Esophagus mucosa (tissue), 1 donor: ENCODE data around the gene NKPD1. TPM values are rescaled to one million over a fixed set of nuclear protein-coding genes. Genes with fewer than 3 reads are reported as not detected.
A peak's percentile ranks its signal among the peaks of the same experiment; 100 is the strongest.
"Not testable (repeated sequence)": the region's sequence is repeated elsewhere in the genome, so short reads cannot be mapped to it uniquely, and the experiment has no call there.

ENCODE experiments used
- ATAC-seq: fragments of 200-7000 bp; cut with Tn5 transposase; one replicate; pipeline ENCODE4 v1.9.1; 2020
- total RNA-seq: library from RNA; stranded (reverse); gene quantifications from one replicate; pipeline ENCODE4 v1.2.4, GENCODE V29; 2023
- donor health status: DM: yes; HTN: yes; CAD: no.

NKPD1 gene
- total RNA-seq, 1 donor from 2014 or later, result 1.00 TPM

DNA sequence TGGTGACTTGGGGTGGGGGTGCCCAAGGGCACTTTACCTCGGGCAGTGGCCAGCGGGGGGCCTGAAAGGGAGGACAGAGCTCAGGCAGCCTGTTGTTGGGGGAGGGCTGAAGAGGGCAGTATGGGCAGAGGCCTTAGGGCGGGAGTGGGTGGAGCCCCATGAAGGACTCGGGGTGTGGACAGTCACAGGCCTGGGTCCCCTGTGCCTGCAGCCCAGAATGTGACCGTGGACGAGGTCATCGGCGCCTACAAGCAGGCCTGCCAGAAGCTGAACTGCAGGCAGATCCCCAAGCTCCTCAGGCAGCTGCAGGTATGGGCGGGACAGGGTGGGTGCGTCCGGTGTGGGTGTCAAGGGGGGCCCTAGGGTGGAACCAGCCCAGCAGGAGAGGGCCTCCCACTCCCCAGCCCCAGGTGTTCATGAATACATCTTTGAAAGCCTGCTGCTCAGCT is 22.5 kb downstream of the NKPD1 start:
- ATAC-seq, result no peak

DNA sequence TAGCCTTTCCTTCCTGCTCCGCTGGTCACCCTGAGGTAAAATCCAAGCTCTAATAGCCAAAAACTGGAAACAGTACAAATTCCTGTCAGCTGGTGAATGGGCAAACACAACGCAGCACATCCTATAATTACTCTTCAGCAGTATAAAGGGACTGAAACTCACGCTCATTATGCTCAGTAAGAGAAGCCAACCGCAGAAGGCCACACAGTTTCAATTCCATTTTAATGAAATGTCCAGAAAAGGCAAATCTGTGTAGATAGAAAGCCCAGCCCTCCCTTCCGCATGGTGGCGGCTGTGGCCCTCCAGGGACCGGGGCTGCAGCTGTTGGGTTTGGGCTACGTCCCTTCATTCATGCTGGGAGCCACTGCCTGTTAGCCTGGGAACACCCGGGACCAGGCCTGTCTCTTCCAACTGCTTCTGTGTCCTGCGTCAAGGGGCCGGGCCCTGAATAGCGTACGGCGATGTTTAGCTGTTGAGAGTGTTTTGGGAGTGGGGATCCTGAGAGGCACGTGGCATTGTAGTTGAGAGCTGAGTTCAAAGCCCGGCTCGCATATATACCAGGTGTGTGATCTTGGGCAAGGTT is 23.5 kb downstream of the NKPD1 start:
- ATAC-seq, result no peak

DNA sequence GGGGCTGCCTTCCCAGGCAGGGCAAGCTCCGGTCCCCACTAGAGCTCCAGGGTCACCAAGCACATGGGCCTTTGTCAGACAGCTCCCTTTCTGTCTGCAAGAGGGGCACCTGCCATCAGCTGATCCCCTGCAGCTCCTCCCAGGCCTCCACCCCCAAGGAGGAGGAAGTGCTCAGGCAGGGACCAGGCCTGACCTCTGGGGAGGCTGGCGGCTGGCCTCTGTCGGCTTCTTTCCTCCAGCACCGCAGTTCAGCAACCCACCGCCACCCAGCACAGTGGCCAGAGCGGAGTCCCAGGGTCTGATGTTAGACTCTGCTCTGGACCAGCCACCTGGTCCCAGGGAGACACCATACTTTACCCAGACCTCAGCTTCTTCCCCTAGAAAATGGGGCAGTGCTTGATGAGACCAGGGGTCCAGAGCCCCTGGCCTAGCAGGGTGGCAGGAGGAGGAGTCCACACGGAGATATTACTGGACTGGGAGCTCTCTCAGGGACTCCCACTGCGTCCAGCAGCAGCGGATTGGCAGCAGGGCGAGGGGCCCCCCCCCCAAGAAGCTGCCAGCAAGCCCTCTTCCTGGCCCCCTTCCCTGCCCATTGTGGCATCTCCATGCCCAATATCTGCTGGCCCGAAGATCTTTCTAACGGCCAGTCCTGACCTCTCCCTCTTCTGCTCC is 24.1 kb downstream of the NKPD1 start:
- no peak for ATAC-seq

DNA sequence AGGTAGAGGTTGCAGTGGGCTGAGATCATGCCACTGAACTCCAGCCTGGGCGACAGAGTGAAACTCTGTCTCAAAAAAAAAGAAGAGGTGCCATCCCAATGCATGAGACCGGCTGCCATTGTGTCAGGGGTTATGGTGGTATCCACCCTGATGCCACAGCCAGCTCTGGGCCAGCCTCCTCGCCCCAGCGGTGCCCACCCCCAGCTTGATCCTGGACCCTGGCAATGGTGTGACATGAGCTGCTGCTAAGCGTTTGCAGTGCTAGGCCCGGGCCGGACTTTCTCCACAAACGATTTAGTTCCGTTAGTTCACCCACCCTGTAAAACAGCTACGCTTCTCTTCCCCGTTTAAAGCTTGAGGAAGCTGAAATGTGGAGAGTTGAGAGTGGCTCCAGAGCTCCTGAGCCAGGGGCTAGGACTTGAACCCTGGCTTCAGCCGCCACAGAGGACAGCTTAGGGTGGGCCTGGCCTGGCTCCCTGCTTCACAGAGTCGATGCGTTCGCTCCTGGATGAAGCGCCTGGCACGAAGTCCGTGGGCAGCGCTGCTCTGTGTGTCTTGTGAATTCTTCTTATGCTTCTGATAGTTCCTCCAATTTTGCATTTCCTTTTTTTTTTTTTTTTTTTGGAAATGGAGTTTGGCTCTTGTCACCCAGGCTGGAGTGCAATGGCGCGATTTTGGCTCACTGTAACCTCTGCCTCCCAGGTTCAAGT is 25.5 kb downstream of the NKPD1 start:
- no peak for ATAC-seq

DNA sequence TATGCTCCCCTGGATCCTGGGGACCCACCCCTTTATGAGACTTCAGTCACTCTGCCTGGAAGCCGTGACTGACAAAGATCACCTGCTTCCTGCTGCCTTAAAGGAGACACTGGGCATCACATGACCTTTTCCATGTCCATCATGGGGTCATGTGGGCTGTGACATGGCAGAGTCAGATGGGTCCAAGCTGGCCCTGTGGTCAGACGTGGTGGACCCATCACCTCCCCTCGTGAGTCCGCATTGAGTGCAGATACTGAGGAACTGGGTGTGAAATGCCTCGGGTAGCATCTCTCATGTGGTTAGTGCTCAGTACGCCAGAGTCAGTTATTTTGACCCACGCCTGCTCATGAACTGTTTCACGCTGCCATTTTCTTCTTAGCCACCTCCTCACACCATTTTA is 27.1 kb downstream of the NKPD1 start:
- ATAC-seq, result no peak

DNA sequence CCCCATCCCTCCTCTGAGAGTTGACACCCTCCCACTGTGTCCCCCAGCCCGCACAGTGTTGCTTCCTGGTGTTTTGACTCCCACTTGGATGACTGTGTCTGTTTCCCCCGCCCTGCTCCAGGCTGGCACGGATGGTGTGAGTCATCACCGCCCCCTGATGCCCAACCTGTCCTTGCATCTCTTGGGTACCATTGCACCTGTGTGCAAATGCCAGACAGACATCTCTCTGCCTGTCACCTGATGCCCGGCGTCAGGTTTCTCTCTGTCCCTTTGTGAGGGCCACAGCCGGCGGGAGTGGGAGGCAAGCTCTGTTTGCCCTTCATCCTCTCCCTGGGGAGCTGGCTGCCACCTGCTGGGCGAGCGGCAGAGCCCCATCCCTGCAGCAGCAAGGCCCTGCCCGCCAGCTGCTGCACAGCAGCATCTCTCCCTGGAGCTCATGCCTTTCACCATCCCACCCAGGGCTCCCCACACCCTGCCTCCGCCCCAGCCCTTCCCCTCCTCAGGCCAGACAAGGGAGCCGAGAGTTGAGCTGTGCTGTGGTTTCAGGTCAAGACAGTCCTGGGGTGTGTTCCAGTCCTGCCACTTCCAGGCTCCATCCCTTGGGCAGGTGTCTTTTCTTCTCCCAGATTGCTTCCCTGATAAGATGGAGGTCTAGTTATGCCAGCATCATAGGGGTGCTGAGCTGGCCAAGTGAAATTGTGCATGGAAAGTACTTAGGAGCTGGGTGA is 29.7 kb downstream of the NKPD1 start:
- ATAC-seq, result peak; percentile 27

DNA sequence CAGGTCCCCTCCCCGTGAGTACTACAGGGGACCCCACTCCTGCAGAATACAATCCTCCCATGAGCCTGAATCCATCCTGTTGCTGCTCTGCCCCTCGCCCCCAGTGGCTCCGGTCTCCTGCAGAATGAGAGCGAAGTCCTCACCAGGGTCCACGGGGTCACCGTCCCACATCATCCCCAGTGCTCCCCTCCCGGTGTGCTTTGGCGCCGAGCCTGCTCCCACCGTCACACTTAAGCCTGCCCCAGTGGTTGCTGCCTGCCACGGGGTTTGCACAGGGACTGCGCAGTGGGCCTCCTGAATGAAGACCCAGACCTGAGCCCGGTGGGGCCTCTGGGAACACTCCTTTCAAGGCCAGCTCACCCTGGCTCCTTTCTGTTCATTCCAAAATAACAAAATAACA is 30.5 kb downstream of the NKPD1 start:
- no peak for ATAC-seq

DNA sequence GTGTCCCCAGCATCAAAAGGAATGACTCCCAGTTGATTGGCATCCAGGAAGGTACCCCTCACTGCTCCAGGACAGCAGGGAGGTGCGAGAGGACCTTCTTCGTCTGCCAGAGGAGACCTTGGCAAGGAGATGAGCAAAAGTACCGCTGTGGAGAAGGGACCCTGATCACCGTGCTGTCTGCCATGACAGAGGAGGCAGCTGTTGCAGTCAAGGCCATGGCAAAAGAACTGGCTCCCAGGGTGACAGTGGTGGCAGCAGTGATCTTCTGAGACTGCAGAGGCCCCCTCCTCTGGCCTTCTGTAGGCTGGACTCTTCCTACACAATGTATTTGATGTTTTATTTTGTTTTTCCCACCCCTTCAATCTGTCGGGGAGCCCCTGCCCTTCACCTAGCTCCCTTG is 32.0 kb downstream of the NKPD1 start:
- ATAC-seq, result no peak

DNA sequence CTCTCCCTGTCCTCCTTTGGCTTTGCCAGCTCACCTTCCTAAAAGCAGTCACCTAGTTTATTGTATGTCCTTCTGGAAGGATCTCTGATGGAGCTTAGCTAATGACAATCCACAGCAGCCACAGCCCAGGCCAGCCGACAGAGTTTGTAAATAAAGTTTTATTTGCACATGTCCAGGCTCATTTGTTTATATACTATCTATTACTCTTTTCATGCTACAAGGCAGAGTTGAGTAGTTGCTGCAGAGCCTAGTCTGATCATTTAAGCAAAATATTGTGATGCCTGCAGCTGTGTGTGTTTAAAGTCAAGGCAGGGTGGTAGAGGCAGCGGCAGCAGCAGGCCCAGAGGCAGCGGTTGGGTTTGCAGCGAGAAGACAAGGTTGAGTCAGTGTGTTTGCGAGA is 32.6 kb downstream of the NKPD1 start:
- no peak for ATAC-seq

DNA sequence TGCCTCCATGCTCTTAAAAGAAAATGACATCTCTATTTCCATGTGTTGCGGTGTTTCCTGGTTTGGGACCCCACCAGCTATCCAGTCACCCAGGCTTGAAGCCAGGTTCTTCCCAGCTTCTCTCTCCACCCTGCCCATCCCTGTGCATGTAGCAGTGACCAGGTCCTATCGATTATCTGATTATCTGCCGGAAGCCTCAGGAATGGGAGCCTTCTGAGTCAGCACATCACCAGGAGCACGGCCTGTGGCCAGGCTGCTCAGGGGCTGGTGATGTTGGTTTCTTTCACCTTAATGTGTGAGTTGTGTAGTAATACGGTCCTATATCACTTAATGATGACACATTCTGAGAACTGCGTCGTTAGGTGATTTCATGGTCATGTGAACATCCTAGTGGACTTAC is 34.1 kb downstream of the NKPD1 start:
- no peak for ATAC-seq

DNA sequence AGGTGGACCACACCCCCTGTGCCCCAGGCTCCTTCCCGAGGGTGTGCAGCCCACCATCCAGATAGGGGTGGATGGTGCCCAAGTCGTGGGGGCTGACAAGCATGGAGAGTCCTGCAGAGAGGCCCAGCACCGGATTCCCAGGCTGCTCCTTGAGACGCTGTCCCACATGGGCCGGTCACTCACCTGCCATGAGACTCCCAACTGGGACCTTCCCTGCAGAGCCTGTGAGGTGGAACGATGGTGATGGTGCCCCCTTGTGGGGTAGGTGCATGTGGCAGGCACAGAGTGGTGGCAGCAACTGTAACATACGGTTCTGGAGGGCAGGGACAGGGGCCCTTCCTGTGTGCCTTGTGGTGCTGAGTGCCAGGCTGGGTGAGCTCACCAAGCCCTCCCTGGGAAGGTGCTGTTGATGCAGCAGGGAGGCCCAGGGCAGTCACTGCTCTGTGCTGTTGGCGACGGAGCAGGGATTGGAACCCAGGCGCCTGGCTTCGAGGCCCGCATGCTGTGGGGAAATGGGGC is 34.7 kb downstream of the NKPD1 start:
- peak; percentile 61 for ATAC-seq

DNA sequence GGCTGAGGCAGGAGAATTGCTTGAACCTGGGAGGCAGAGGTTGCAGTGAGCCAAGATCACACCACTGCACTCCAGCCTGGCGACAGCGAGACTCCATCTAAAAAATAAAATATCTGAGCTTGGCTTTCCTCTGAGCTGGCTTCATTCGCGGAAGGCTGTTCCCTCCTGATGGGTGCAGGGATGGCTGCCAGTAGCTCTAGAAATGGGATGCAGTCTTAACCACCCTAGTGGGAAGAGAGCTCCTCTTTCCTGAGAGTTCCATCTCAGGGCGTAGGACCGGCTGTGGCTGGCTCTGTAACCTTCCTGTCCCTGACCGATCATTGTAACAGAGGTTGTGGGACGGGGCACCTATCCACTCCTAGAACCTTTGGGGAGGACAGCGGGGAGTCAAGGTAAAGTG is 35.4 kb downstream of the NKPD1 start:
- no peak for ATAC-seq

DNA sequence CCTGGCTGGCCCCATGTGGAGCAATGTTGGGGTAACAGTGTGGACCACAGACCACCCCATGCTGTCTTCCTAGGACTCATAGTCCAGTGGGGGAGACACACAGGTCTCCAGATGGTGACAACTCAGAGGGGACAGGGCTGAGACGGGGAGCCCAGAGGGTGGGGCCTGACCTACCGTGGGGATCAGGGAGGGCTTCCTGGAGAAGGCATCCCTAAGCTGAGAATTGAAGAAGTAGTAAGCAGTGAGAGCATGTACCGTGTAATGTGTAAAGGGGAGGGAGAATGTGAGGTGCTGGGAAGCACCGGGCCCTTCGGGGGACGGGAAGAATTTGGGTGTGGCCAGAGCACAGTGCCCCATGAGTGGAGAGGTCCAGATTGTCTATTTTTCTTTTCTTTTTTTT is 36.8 kb downstream of the NKPD1 start:
- peak; percentile 2 for ATAC-seq

DNA sequence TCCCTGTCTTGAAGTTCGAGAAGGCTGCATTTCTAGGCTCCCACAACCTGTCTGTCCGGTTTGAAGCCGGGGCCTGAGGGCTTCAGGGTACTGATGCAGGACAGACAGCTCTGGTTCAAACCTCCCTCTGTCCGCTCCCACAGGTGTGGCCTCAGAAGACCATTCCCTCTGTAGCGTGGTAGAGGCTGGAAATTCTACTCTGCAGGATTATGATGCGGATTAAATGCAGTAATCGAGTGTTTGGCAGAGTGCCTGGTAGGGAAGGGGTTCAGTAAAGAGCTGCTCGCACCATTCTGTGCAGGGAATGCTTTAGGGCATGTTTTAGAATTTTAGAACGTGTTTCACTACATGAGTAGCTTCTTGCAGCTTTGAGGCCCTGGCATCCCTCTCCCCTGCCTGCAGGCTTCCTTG is 37.3 kb downstream of the NKPD1 start:
- peak; percentile 91 for ATAC-seq

DNA sequence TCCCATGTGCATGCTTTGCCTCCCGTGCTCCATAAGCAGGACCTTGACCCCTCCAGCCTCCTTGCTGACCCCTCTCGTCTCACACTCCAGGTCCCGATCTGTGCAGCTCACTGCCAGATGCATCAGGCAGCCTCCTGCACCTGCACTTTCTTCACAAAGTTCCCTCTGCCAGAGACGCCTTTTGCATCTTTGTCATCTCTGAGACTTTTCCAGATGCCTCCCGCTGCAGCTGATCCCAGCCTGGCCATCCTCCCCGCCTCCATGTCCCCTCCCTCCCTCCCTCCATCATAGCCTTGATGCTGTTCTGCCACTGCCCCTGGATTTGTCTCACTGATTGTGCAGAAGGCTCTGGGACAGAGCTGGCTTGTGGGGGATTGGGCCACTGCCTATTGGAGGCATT is 38.0 kb downstream of the NKPD1 start:
- ATAC-seq, result no peak

DNA sequence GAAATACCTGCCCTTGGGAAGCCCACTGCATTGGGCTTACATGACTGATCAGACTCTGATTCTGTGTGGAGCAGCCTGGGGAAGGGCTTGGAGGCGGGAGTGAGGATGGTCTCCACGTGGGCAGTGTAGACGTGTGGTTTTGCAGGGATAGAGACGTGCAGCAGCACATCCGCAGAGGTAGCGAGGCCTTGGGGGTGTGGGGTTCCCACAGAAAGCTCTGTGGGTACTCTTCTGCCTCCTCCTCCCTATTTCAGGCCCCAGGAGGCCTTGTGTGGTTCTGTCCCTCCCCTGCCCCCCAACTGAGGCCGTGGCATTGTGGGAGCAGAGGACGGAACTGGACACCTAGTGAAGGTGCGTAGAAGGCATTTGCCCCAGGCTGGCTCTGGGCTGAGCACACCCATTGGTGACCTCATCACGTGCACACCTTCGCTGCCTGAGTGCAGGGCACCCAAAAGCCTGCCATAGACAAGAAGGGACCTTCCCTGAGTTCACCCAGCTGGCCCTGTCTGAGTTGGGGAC is 38.9 kb downstream of the NKPD1 start:
- peak; percentile 17 for ATAC-seq

DNA sequence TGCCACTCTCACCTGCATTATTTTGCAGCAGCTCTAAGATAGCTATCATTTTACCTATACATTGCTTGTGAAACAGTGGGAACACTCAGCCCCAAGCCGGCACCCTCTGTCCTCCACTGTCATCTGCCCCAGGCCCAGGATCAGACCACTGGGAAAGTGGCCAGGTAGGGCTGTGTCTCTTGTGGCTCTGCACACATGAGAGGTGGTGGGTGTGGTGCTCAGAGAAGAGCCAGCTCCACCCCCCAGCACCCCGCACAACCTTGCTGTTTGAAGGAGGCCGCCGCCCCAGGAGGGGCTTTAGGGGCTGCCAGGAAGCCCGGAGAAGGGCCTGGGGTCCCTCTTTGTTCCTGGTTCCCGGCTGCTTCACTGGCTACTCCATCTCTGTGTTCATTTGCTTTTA is 41.2 kb downstream of the NKPD1 start:
- no peak for ATAC-seq

DNA sequence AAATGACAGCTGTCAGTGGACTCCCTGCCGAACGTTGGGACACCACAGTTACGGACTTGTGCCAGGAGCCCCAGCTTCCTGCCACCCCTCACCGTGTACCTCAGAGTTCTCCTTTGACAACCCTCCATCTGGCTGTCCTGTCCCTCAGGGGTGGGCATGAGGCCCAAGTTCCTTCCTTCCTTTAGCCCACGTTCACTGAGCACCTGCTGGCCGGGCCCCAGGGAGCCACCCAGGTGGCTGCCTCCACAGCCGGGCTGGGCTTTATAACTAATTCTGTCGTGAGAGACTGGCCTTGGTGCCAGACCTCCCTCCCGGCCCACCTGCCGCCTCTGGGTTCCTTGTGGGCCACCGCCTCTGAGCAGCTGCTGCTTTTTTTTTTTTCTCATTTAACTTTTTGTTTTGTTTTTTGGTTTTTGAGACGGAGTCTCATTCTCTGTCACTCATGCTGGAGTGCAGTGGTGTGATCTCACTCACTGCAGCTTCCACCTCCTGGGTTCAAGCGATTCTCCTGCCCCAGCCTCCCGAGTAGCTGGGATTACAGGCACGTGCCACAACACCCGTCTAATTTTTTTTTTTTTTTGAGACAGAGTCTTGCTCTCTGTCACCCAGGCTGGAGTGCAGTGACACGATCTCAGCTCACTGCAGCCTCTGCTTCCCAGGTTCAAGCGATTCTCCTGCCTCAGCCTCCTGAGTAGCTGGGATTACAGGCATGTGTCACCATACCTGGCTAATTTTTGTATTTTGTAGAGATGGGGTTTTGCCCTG is 42.0 kb downstream of the NKPD1 start:
- ATAC-seq, result not testable (repeated sequence)

DNA sequence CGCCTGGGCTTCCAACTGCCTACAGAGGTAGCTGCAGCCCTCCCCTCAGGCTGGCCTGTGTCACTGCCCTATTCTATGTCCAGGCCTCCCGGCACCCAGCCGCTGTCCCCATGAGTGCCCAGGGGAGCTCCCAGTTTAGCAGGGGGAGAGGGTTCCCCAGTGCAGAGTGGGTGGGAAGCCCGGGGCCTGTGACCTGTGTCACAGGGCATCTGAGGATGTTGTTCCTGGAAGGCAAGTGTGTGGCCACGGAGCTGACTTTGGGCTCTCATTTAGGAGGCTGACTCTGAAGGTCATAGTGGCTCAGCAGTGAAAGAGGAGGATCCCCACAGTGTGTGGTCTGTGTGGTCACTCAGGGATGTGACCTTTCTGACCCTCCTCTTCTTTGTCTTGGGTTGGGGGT is 42.7 kb downstream of the NKPD1 start:
- no peak for ATAC-seq

DNA sequence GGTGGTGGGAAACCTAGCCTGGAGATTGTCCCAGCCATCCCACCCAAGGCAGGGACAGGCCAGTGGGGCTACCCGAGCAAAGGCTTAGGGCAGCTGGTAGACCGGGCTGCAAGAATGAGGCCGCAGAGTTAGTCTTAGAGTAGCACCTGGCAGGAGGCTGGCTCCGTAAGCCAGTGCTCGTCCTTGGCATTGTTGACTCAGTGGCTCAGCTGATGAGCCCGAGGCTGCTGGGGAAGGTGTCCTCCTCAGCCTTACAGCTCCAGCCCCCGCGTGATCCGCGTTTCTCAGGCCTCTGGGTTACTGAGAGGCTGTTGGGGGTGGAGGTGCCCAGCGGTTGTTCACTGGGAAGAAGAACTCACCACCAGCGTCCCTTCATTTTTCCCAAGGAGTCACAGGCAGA is 43.1 kb downstream of the NKPD1 start:
- peak; percentile 11 for ATAC-seq

DNA sequence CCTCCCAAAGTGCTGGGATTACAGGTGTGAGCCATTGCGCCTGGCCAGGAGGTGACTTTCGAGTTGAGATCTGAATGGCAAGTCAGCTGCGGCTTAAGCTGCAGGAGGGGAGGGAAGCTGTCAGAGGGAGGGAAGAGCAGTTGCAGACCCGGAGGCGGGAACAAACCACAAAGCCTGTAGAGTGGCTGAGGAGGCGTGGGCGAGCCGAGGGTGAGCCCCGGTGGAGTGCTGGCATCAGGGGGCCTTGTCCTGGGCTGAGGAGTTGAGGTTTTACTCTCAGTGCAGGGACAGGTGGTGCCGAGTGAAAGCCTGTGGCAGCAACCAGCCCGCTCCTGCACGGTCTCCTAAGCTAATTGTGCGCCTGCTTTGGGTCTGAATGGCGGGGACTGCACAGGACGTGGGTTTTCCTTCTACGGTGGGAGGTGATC is 43.6 kb downstream of the NKPD1 start:
- no peak for ATAC-seq
